Endodermal cell (in vitro differentiated cells): ENCODE measurements around the gene EFNA5. TPM values are rescaled to one million over a fixed set of nuclear protein-coding genes. Genes with fewer than 3 reads are reported as not detected.

Source experiments
- DNase-seq: peaks from one replicate; pipeline ENCODE4 v3.0.0-alpha.2; 2017
- H3K27ac ChIP-seq: 2 replicates; pipeline ENCODE4 v1.5.1; 2013; ENCODE audit warnings: mild to moderate bottlenecking, low read depth, low read length, moderate library complexity
- H3K27me3 ChIP-seq: 2 replicates; pipeline ENCODE4 v1.6.1; 2013; ENCODE audit warnings: mild to moderate bottlenecking, low read length, moderate library complexity; ENCODE audit not compliant: insufficient read depth, control insufficient read depth, poor library complexity, severe bottlenecking
- H3K36me3 ChIP-seq: 2 replicates; pipeline ENCODE4 v1.7.0; 2013; ENCODE audit warnings: mild to moderate bottlenecking, low read length, moderate library complexity; ENCODE audit not compliant: control insufficient read depth, insufficient read depth
- H3K4me1 ChIP-seq: one replicate; pipeline ENCODE4 v1.7.0; 2013; ENCODE audit warnings: low read length; ENCODE audit not compliant: control insufficient read depth, insufficient read depth
- H3K4me3 ChIP-seq: 2 replicates; pipeline ENCODE4 v1.5.1; 2013; ENCODE audit warnings: mild to moderate bottlenecking, low read length, moderate library complexity
- H3K9ac ChIP-seq: 2 replicates; pipeline ENCODE4 v1.6.1; 2013; ENCODE audit warnings: mild to moderate bottlenecking, low read length, moderate library complexity; ENCODE audit not compliant: poor library complexity, severe bottlenecking; ENCODE audit errors: extremely low read depth
- H3K9me3 ChIP-seq: 2 replicates; pipeline ENCODE4 v1.6.1; 2013; ENCODE audit warnings: mild to moderate bottlenecking, low read length, moderate library complexity; ENCODE audit not compliant: control insufficient read depth
- H3K27ac Mint-ChIP-seq: 2 replicates; pipeline ENCODE4 v1.8.0; 2020; ENCODE audit warnings: mixed read lengths
- H3K27me3 Mint-ChIP-seq: 2 replicates; pipeline ENCODE4 v1.8.0; 2021; ENCODE audit warnings: mild to moderate bottlenecking, mixed read lengths; ENCODE audit not compliant: insufficient read depth
- H3K36me3 Mint-ChIP-seq: 2 replicates; pipeline ENCODE4 v1.8.0; 2020; ENCODE audit warnings: low read depth, mixed read lengths
- H3K4me1 Mint-ChIP-seq: 2 replicates; pipeline ENCODE4 v1.8.0; 2020; ENCODE audit warnings: mixed read lengths
- H3K4me3 Mint-ChIP-seq: 2 replicates; pipeline ENCODE4 v1.8.0; 2020; ENCODE audit warnings: mild to moderate bottlenecking, moderate library complexity, mixed read lengths
- H3K9me3 Mint-ChIP-seq: 2 replicates; pipeline ENCODE4 v1.8.0; 2020; ENCODE audit warnings: mild to moderate bottlenecking, mixed read lengths
- WGBS, 2 experiments: methylation state at CpG; one replicate each; pipeline versions ENCODE4 v1.1.5 to v1.1.7; 2013; ENCODE audit warnings: missing lambda C conversion rate in 2 of 2, mixed read lengths in 1 of 2; ENCODE audit not compliant: insufficient coverage in 1 of 2, insufficient read length in 1 of 2; 5-methylcytosine and 5-hydroxymethylcytosine counted together
- long read RNA-seq, 4 experiments: library from polyadenylated mRNA in 2 of 4; library from RNA in 1 of 4; library from capped mRNA in 1 of 4; stranded (forward) in 3 of 4; unstranded in 1 of 4; transcript quantifications; one replicate each; pipeline ENCODE4 v2.0.0, GENCODE V29; 2020 to 2021; ENCODE audit warnings: inconsistent platforms in 1 of 4
- polyA plus RNA-seq, 2 experiments: library from polyadenylated mRNA; stranded (reverse); fragments of 50-300 nt; gene quantifications; one replicate each; pipeline ENCODE4 v1.2.3, GENCODE V29; 2013
- total RNA-seq, 2 donors: library from RNA; stranded (reverse); fragmentation: NEBNext Ultra II Directional in 1 of 2; extraction: Animal tissue kit (Norgen Biotek cat#: 25700) in 1 of 2; gene quantifications; 2 replicates in 1 of 2; 3 replicates in 1 of 2; pipeline ENCODE4 v1.2.1, GENCODE V29; 2021
- TF ChIP-seq, protein P1 (sequence below): fragments of 200-600 bp; sonication (generic); conservative IDR thresholded peaks from 2 replicates; pipeline ENCODE4 v1.5.0; 2021; ENCODE audit warnings: antibody characterized with exemption, mild to moderate bottlenecking

Gene EFNA5
- 10 to 100 TPM; 53.3 to 63.1 TPM for total RNA-seq
- 26.6 TPM for polyA plus RNA-seq (2013, experiment 1 of 2)
- 25.5 TPM for polyA plus RNA-seq (2013, experiment 2 of 2)
- long read RNA-seq, experiment 1, partial matches to known transcripts: 0 of 3 reads
- long read RNA-seq, experiment 1, other reads (novel, unspliced or antisense): 3 of 3 reads
- long read RNA-seq, experiment 2, partial matches to known transcripts: 0 of 26 reads
- long read RNA-seq, experiment 2, other reads (novel, unspliced or antisense): 25 of 26 reads
- long read RNA-seq, experiment 3, partial matches to known transcripts: 0 of 7 reads
- long read RNA-seq, experiment 3, other reads (novel, unspliced or antisense): 7 of 7 reads
- long read RNA-seq, experiment 4, partial matches to known transcripts: 0 of 4 reads
- long read RNA-seq, experiment 4, other reads (novel, unspliced or antisense): 4 of 4 reads

- WGBS, 2 experiments: 0 to 1% methylated on average over 27 to 84 of the region's 84 CpGs
- H3K27ac Mint-ChIP-seq: peak within 1 kb of the TSS; percentile 94
- H3K4me1 Mint-ChIP-seq: peaks cover 40% of the 10 kb centered on the region
Observed at GRCh38 chr5:107670932-107671741, at the start of gene EFNA5. Gene EFNA5 (minus strand): TSS chr5:107670937.

GRCh38 chr5:107719034-107719606, 48.4 kb upstream of the EFNA5 start:
- H3K9me3 Mint-ChIP-seq: peaks cover 28% of the 10 kb centered on the region
- Histone ChIP-seq H3K27me3 (no peaks in the 10 kb centered on the region), H3K4me1 (no peaks in the 10 kb centered on the region), H3K9me3 (peaks cover 21% of the 10 kb centered on the region), H3K27ac (no peak overlapping the region), H3K9ac (no peak overlapping the region), H3K4me3 (no peak overlapping the region), H3K36me3 (no peaks in the 10 kb centered on the region)
- peaks cover 3% of the 10 kb centered on the region for H3K36me3 Mint-ChIP-seq
- H3K27me3 Mint-ChIP-seq: no peaks in the 10 kb centered on the region
- no peak overlapping the region for H3K4me3 Mint-ChIP-seq
- TF ChIP-seq, protein P1, sequence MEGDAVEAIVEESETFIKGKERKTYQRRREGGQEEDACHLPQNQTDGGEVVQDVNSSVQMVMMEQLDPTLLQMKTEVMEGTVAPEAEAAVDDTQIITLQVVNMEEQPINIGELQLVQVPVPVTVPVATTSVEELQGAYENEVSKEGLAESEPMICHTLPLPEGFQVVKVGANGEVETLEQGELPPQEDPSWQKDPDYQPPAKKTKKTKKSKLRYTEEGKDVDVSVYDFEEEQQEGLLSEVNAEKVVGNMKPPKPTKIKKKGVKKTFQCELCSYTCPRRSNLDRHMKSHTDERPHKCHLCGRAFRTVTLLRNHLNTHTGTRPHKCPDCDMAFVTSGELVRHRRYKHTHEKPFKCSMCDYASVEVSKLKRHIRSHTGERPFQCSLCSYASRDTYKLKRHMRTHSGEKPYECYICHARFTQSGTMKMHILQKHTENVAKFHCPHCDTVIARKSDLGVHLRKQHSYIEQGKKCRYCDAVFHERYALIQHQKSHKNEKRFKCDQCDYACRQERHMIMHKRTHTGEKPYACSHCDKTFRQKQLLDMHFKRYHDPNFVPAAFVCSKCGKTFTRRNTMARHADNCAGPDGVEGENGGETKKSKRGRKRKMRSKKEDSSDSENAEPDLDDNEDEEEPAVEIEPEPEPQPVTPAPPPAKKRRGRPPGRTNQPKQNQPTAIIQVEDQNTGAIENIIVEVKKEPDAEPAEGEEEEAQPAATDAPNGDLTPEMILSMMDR: no peak
- WGBS, 2 experiments: 89 to 92% methylated on average over 5 to 6 of the region's 6 CpGs
- DNase-seq: no peak
- H3K27ac Mint-ChIP-seq: no peak overlapping the region
- peaks cover 3% of the 10 kb centered on the region for H3K4me1 Mint-ChIP-seq

More at GRCh38 chr5:107670932-107671741, at the start of gene EFNA5:
- H3K4me3 ChIP-seq: peak within 1 kb of the TSS; percentile 92
- H3K9me3 Mint-ChIP-seq: no peaks in the 10 kb centered on the region
- TF ChIP-seq, protein P1: no peak
- H3K27me3 ChIP-seq: no peaks in the 10 kb centered on the region
- H3K36me3 ChIP-seq: no peaks in the 10 kb centered on the region
- H3K4me3 Mint-ChIP-seq: peak within 1 kb of the TSS; percentile 81
- H3K27ac ChIP-seq: peak within 1 kb of the TSS; percentile 74
- H3K9ac ChIP-seq: peak within 1 kb of the TSS; percentile 78
- peaks cover 9% of the 10 kb centered on the region for H3K4me1 ChIP-seq
- no peaks in the 10 kb centered on the region for H3K9me3 ChIP-seq
- H3K36me3 Mint-ChIP-seq: no peaks in the 10 kb centered on the region
- peak; percentile 85 for DNase-seq
- H3K27me3 Mint-ChIP-seq: peaks cover 16% of the 10 kb centered on the region

DNA sequence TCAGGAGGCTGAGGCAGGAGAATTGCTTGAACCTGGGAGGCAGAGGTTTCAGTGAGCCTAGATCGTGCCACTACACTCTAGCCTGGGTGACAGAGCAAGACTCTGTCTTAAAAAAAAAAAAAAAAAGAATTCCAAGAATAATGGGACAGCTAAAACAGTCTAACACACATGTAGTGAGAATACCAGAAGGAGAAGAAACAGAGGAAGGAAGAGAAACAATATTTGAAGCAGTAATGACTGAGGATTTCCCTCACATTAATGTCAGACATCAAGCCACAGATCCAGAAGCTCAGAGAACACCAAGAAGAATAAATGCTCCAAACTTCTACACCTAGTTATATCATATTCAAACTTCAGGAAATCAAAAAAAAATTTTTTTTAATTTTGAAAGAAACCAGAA, 47.1 kb upstream of the EFNA5 start:
- H3K27me3 ChIP-seq: no peaks in the 10 kb centered on the region
- no peak overlapping the region for H3K27ac Mint-ChIP-seq
- no peak overlapping the region for H3K27ac ChIP-seq
- H3K27me3 Mint-ChIP-seq: no peaks in the 10 kb centered on the region
- H3K36me3 Mint-ChIP-seq: no peaks in the 10 kb centered on the region
- TF ChIP-seq, protein P1: no peak
- H3K4me3 Mint-ChIP-seq: no peak overlapping the region
- peaks cover 5% of the 10 kb centered on the region for H3K4me1 Mint-ChIP-seq
- H3K36me3 ChIP-seq: no peaks in the 10 kb centered on the region
- no peak for DNase-seq
- peaks cover 16% of the 10 kb centered on the region for H3K9me3 ChIP-seq
- no peaks in the 10 kb centered on the region for H3K4me1 ChIP-seq
- peaks cover 22% of the 10 kb centered on the region for H3K9me3 Mint-ChIP-seq
- 60 to 88% methylated on average over 1 of the region's 1 CpG for WGBS, 2 experiments
- no peak overlapping the region for H3K9ac ChIP-seq
- H3K4me3 ChIP-seq: no peak overlapping the region
